Stimulated activated CD8-positive, alpha-beta memory T cell treated with anti-CD3 and anti-CD28 coated beads, Interleukin-4, amount 100 ng/mL, for 24 hours (primary cell): Measurements from ENCODE around the gene HS2ST1.

Experiments used
- DNase-seq: peaks from one replicate; pipeline ENCODE4 v3.0.0-alpha.2; 2020; ENCODE audit warnings: low read depth

Gene HS2ST1

GRCh38 chr1:87141556-87141955 is 227.1 kb downstream of the HS2ST1 start:
- DNase-seq: no peak

- DNase-seq: no peak
Measured at GRCh38 chr1:87143413-87144135, 229.1 kb downstream of the HS2ST1 start.

GRCh38 chr1:87144316-87144895 is 230.0 kb downstream of the HS2ST1 start:
- no peak for DNase-seq

GRCh38 chr1:87144981-87145380 is 230.5 kb downstream of the HS2ST1 start:
- no peak for DNase-seq

GRCh38 chr1:87146538-87146937 is 232.1 kb downstream of the HS2ST1 start:
- no peak for DNase-seq

GRCh38 chr1:87146986-87147385 is 232.6 kb downstream of the HS2ST1 start:
- no peak for DNase-seq

- no peak for DNase-seq
Measured at GRCh38 chr1:87147851-87148250, 233.4 kb downstream of the HS2ST1 start.

GRCh38 chr1:87148661-87149060 is 234.2 kb downstream of the HS2ST1 start:
- no peak for DNase-seq

GRCh38 chr1:87149241-87150041 is 235.0 kb downstream of the HS2ST1 start:
- no peak for DNase-seq

- no peak for DNase-seq
Measured at GRCh38 chr1:87150143-87150542, 235.7 kb downstream of the HS2ST1 start.

GRCh38 chr1:87151500-87152421 is 237.3 kb downstream of the HS2ST1 start:
- peak; percentile 38 for DNase-seq

- DNase-seq: no peak
Measured at GRCh38 chr1:87154384-87154783, 239.9 kb downstream of the HS2ST1 start.

GRCh38 chr1:87155170-87155569 is 240.7 kb downstream of the HS2ST1 start:
- DNase-seq: no peak

GRCh38 chr1:87155648-87156047 is 241.2 kb downstream of the HS2ST1 start:
- DNase-seq: no peak

GRCh38 chr1:87156124-87156523 is 241.7 kb downstream of the HS2ST1 start:
- DNase-seq: no peak

GRCh38 chr1:87159378-87159915 is 245.0 kb downstream of the HS2ST1 start:
- no peak for DNase-seq
